Spleen (tissue), 11 donors: ENCODE measurements around the gene TTC39B. TPM values are rescaled to one million over a fixed set of nuclear protein-coding genes. Genes with fewer than 3 reads are reported as not detected.

Experiments used
- DNase-seq: peaks from one replicate; pipeline ENCODE4 v3.0.0-alpha.2; 2020
- H3K27ac ChIP-seq, 8 donors: fragments of 200-600 bp; sonication (generic) in 7 of 8; 1 replicate in 4 of 8; 2 replicates in 4 of 8; pipeline versions ENCODE4 v1.5.0 to v1.8.0; 2016 to 2021; ENCODE audit warnings: inconsistent platforms in 4 of 8, mild to moderate bottlenecking in 4 of 8, moderate library complexity in 1 of 8
- H3K27me3 ChIP-seq, 7 donors: fragments of 200-600 bp; sonication (generic) in 6 of 7; replicated peaks in 1 of 7; 1 replicate in 4 of 7; 2 replicates in 3 of 7; pipeline versions ENCODE4 v1.5.0 to v1.8.0; 2016 to 2021; ENCODE audit warnings: inconsistent platforms in 3 of 7, mild to moderate bottlenecking in 1 of 7
- H3K36me3 ChIP-seq, 6 donors: fragments of 200-600 bp; sonication (generic) in 5 of 6; 1 replicate in 4 of 6; 2 replicates in 2 of 6; pipeline versions ENCODE4 v1.5.0 to v1.8.0; 2016 to 2021; ENCODE audit warnings: inconsistent platforms in 2 of 6
- H3K4me1 ChIP-seq, 6 donors: fragments of 200-600 bp; sonication (generic) in 5 of 6; 1 replicate in 3 of 6; 2 replicates in 3 of 6; pipeline versions ENCODE4 v1.5.0 to v1.8.0; 2016 to 2021; ENCODE audit warnings: inconsistent platforms in 3 of 6
- H3K4me3 ChIP-seq, 8 donors: fragments of 200-600 bp; sonication (generic) in 7 of 8; 1 replicate in 4 of 8; 2 replicates in 4 of 8; pipeline versions ENCODE4 v1.5.0 to v1.8.0; 2016 to 2021; ENCODE audit warnings: inconsistent platforms in 4 of 8, mild to moderate bottlenecking in 4 of 8, moderate library complexity in 2 of 8
- H3K9me3 ChIP-seq, 8 donors: fragments of 200-600 bp; sonication (generic) in 7 of 8; 1 replicate in 4 of 8; 2 replicates in 4 of 8; pipeline versions ENCODE4 v1.5.0 to v1.8.0; 2016 to 2021; ENCODE audit warnings: inconsistent platforms in 4 of 8
- CTCF ChIP-seq, 11 experiments: fragments of 200-600 bp in 7 of 11; fragments of 450-650 bp in 4 of 11; sonication (generic) in 4 of 11; IDR thresholded peaks in 8 of 11; conservative IDR thresholded peaks in 3 of 11; 1 replicate in 7 of 11; 2 replicates in 4 of 11; pipeline versions ENCODE4 v1.4.0 to v1.8.0; 2016 to 2021; ENCODE audit warnings: antibody characterized with exemption in 11 of 11, inconsistent platforms in 4 of 11, mild to moderate bottlenecking in 1 of 11
- POLR2A ChIP-seq, 3 donors: fragments of 450-650 bp; IDR thresholded peaks; one replicate each; pipeline ENCODE4 v1.5.1; 2017; ENCODE audit warnings: antibody characterized with exemption in 3 of 3, mild to moderate bottlenecking in 1 of 3
- POLR2AphosphoS5 ChIP-seq, 3 donors: sonication (generic); formaldehyde crosslinking; IDR thresholded peaks; one replicate each; pipeline ENCODE4 v1.5.1; 2017; ENCODE audit warnings: antibody characterized with exemption in 3 of 3
- WGBS, 5 donors: extraction: QIAGEN DNeasy Blood & Tissue Kit in 3 of 5; methylation state at CpG; one replicate each; pipeline versions ENCODE4 v1.1.5 to v1.1.7; 2013 to 2018; 5-methylcytosine and 5-hydroxymethylcytosine counted together
- intact Hi-C: fragments of 100-400 bp; cut with DNase I; formaldehyde crosslinking; loops from one replicate; pipeline ENCODE4 v1.15.0; 2023; ENCODE audit warnings: low total_unique reads
- polyA plus RNA-seq, 3 donors: library from polyadenylated mRNA; stranded (reverse); fragments of 200-250 nt; gene quantifications; one replicate each; pipeline ENCODE4 v1.2.1, GENCODE V29; 2013
- total RNA-seq, 7 donors: library from RNA; depleted of rRNA in 3 of 7; stranded (reverse); fragments of >200 nt in 3 of 7; fragmentation: NEBNext Ultra II Directional in 4 of 7; extraction: Animal tissue kit (Norgen Biotek cat#: 25700) in 4 of 7; gene quantifications; one replicate each; pipeline versions ENCODE4 v1.1.0 to v1.2.1, GENCODE V29; 2016 to 2021
- donor health status: healthy with polysubstance abuse.
- donor health status: DM: no; HTN: no; CAD: no; lungs with moderate emphysema.
- donor health status: DM: no; HTN: no; CAD: no.
- donor health status: Bipolar disorder and iron deficiency.
- donor health status: healthy.
- donor health status: DM: no; HTN: no; CAD: no.
- donor health status: DM: yes; HTN: yes; CAD: no.

The TTC39B gene
- total and polyA plus RNA-seq, 10 donors, result 4.8 to 24.1 (median 19.0) TPM

GRCh38 chr9:15206903-15207696, 99.9 kb downstream of the TTC39B start:
- no peak for DNase-seq
- H3K9me3 ChIP-seq, result peaks cover 0 to 7% (median 0%) of the 10 kb centered on the region in 8 donors
- 41 to 65% (median 50%) methylated on average over 3 of the region's 3 CpGs for WGBS, 5 donors
- peaks cover 0 to 66% (median 2%) of the 10 kb centered on the region in 6 donors for H3K36me3 ChIP-seq
- H3K4me1 ChIP-seq, result peaks cover 0 to 18% (median 9%) of the 10 kb centered on the region in 6 donors
- no peaks in the 10 kb centered on the region for H3K27me3 ChIP-seq
- no peak for TF ChIP-seq POLR2AphosphoS5 (IDR thresholded peaks at IDR 0.05)
- no peak for TF ChIP-seq POLR2A (IDR thresholded peaks at IDR 0.05)
- TF ChIP-seq CTCF (IDR thresholded peaks at IDR 0.05 in 8 of 11, conservative IDR thresholded peaks at IDR 0.05 in 3 of 11), result no peak
- H3K4me3 ChIP-seq, result no peak overlapping the region
- no peak overlapping the region for H3K27ac ChIP-seq
- intact Hi-C loops, result no loop called here

- intact Hi-C loops, result no loop called here
- Histone ChIP-seq H3K27ac (no peak overlapping the region), H3K4me1 (peaks cover 0 to 9% (median under 1%) of the 10 kb centered on the region in 6 donors), H3K27me3 (no peaks in the 10 kb centered on the region), H3K36me3 (peaks cover 0 to 74% (median 4%) of the 10 kb centered on the region in 6 donors), H3K9me3 (peaks cover 0 to 7% (median 0%) of the 10 kb centered on the region in 8 donors), H3K4me3 (no peak overlapping the region)
- TF ChIP-seq POLR2AphosphoS5 (IDR thresholded peaks at IDR 0.05) (no peak), POLR2A (IDR thresholded peaks at IDR 0.05) (no peak), CTCF (IDR thresholded peaks at IDR 0.05 in 8 of 11, conservative IDR thresholded peaks at IDR 0.05 in 3 of 11) (no peak)
- no peak for DNase-seq
- 64 to 84% (median 73%) methylated on average over 7 of the region's 7 CpGs for WGBS, 5 donors
Measured at GRCh38 chr9:15205632-15206420, 101.2 kb downstream of the TTC39B start.

- H3K36me3 ChIP-seq, result peaks cover 0 to 63% (median 4%) of the 10 kb centered on the region in 6 donors
- peaks cover 0 to 7% (median 0%) of the 10 kb centered on the region in 8 donors for H3K9me3 ChIP-seq
- no peak overlapping the region for H3K27ac ChIP-seq
- 83 to 96% (median 93%) methylated on average over 3 of the region's 3 CpGs for WGBS, 5 donors
- DNase-seq, result no peak
- no peaks in the 10 kb centered on the region for H3K27me3 ChIP-seq
- intact Hi-C loops, result no loop called here
- peaks cover 0 to 9% (median 0%) of the 10 kb centered on the region in 6 donors for H3K4me1 ChIP-seq
- H3K4me3 ChIP-seq, result no peak overlapping the region
- TF ChIP-seq POLR2A (IDR thresholded peaks at IDR 0.05) (no peak), POLR2AphosphoS5 (IDR thresholded peaks at IDR 0.05) (no peak), CTCF (IDR thresholded peaks at IDR 0.05 in 8 of 11, conservative IDR thresholded peaks at IDR 0.05 in 3 of 11) (no peak)
Measured at GRCh38 chr9:15203581-15203980, 103.4 kb downstream of the TTC39B start.

- Histone ChIP-seq H3K27me3 (no peaks in the 10 kb centered on the region), H3K4me3 (no peak overlapping the region), H3K4me1 (no peaks in the 10 kb centered on the region), H3K36me3 (peaks cover 0 to 71% (median 6%) of the 10 kb centered on the region in 6 donors), H3K9me3 (peaks cover 0 to 7% (median 0%) of the 10 kb centered on the region in 8 donors), H3K27ac (no peak overlapping the region)
- WGBS, 5 donors, result 93 to 98% (median 96%) methylated on average over 3 of the region's 3 CpGs
- TF ChIP-seq POLR2AphosphoS5 (IDR thresholded peaks at IDR 0.05) (no peak), POLR2A (IDR thresholded peaks at IDR 0.05) (no peak), CTCF (IDR thresholded peaks at IDR 0.05 in 8 of 11, conservative IDR thresholded peaks at IDR 0.05 in 3 of 11) (no peak)
- intact Hi-C loops, result no loop called here
- DNase-seq, result no peak
Measured at GRCh38 chr9:15200111-15200510, 106.9 kb downstream of the TTC39B start.
